HEK293 (cell line): ENCODE data around the gene CAGE1.

Experiments
- CTCF ChIA-PET: fragments of 350-600 bp; formaldehyde crosslinking; extraction: SDS; loops from one replicate; lab custom pipeline; 2021; ENCODE audit warnings: antibody characterized with exemption; lab: Yijun Ruan, JAX
- POLR2A ChIA-PET: fragments of 300-600 bp; formaldehyde crosslinking; extraction: SDS; loops from one replicate; lab custom pipeline; 2020; ENCODE audit warnings: antibody characterized with exemption, inconsistent platforms; lab: Yijun Ruan, JAX
- H3K27ac ChIP-seq: fragments of 200-500 bp; sonication (Bioruptor generic); 2 replicates; pipeline ENCODE4 v1.5.1; 2014; ENCODE audit warnings: low read depth, low read length, control low read depth, inconsistent platforms; ENCODE audit errors: extremely low read depth
- H3K36me3 ChIP-seq, 2 experiments: fragments of 200-500 bp in 1 of 2; sonication (Bioruptor generic) in 1 of 2; 1 replicate in 1 of 2; 2 replicates in 1 of 2; pipeline ENCODE4 v1.5.1; 2014 to 2017; ENCODE audit warnings: inconsistent platforms in 2 of 2, low read length in 2 of 2; ENCODE audit not compliant: control insufficient read depth in 2 of 2, insufficient read depth in 1 of 2
- H3K4me1 ChIP-seq: fragments of 200-500 bp; sonication (Bioruptor generic); 2 replicates; pipeline ENCODE4 v1.5.1; 2014; ENCODE audit warnings: mild to moderate bottlenecking, low read length, inconsistent platforms; ENCODE audit not compliant: control insufficient read depth, insufficient read depth
- H3K4me3 ChIP-seq: 2 replicates; pipeline ENCODE4 v1.5.1; 2011; ENCODE audit warnings: low read depth, mild to moderate bottlenecking, control low read depth, low read length, moderate library complexity
- H3K9me3 ChIP-seq: fragments of 200-500 bp; sonication (Bioruptor generic); 2 replicates; pipeline ENCODE4 v1.5.1; 2014; ENCODE audit warnings: low read depth, low read length, inconsistent platforms; ENCODE audit not compliant: control insufficient read depth, insufficient read depth
- KLF9 ChIP-seq: fragments of 450-650 bp; formaldehyde crosslinking; IDR thresholded peaks from 2 replicates; pipeline ENCODE4 v1.5.1; 2016; ENCODE audit warnings: missing biosample characterization, missing genetic modification characterization, low read depth
- MZF1 ChIP-seq: fragments of 450-650 bp; formaldehyde crosslinking; IDR thresholded peaks from 2 replicates; pipeline ENCODE4 v1.5.1; 2017; ENCODE audit warnings: missing biosample characterization, missing genetic modification characterization, borderline replicate concordance
- SETDB1 ChIP-seq: IDR thresholded peaks from one replicate; pipeline ENCODE4 v1.6.1; 2017; ENCODE audit warnings: mild to moderate bottlenecking, low read length, moderate library complexity, mixed read lengths; ENCODE audit not compliant: insufficient read length
- YY1 ChIP-seq: fragments of 450-650 bp; formaldehyde crosslinking; IDR thresholded peaks from 2 replicates; pipeline ENCODE4 v1.5.1; 2018; ENCODE audit warnings: missing biosample characterization, missing genetic modification characterization
- ZBTB11 ChIP-seq: fragments of 450-650 bp; formaldehyde crosslinking; conservative IDR thresholded peaks from 2 replicates; pipeline ENCODE4 v1.5.1; 2016; ENCODE audit warnings: low read depth, missing biosample characterization, missing genetic modification characterization
- ZEB2 ChIP-seq: fragments of 450-650 bp; formaldehyde crosslinking; IDR thresholded peaks from 2 replicates; pipeline ENCODE4 v1.5.1; 2016; ENCODE audit warnings: missing biosample characterization, missing genetic modification characterization
- ZNF221 ChIP-seq: fragments of 450-650 bp; formaldehyde crosslinking; IDR thresholded peaks from 2 replicates; pipeline ENCODE4 v1.5.1; 2017; ENCODE audit warnings: missing biosample characterization, missing genetic modification characterization, borderline replicate concordance
- ZNF26 ChIP-seq: fragments of 450-650 bp; formaldehyde crosslinking; IDR thresholded peaks from 2 replicates; pipeline ENCODE4 v1.5.1; 2016; ENCODE audit warnings: missing biosample characterization, missing genetic modification characterization
- ZNF302 ChIP-seq: fragments of 450-650 bp; formaldehyde crosslinking; IDR thresholded peaks from 2 replicates; pipeline ENCODE4 v1.5.1; 2016; ENCODE audit warnings: missing biosample characterization, missing genetic modification characterization, low read depth
- ZNF37A ChIP-seq: fragments of 450-650 bp; IDR thresholded peaks from 2 replicates; pipeline ENCODE4 v1.5.1; 2018; ENCODE audit warnings: missing biosample characterization, missing genetic modification characterization
- ZNF423 ChIP-seq: fragments of 450-650 bp; formaldehyde crosslinking; IDR thresholded peaks from 2 replicates; pipeline ENCODE4 v1.5.1; 2016; ENCODE audit warnings: missing biosample characterization, missing genetic modification characterization
- ZNF426 ChIP-seq: fragments of 450-650 bp; formaldehyde crosslinking; IDR thresholded peaks from 2 replicates; pipeline ENCODE4 v1.5.1; 2017; ENCODE audit warnings: missing biosample characterization, missing genetic modification characterization, mild to moderate bottlenecking, inconsistent platforms, moderate library complexity
- ZNF530 ChIP-seq: fragments of 450-650 bp; formaldehyde crosslinking; IDR thresholded peaks from 2 replicates; pipeline ENCODE4 v1.5.1; 2016; ENCODE audit warnings: low read depth, missing biosample characterization, missing genetic modification characterization
- ZNF629 ChIP-seq: fragments of 450-650 bp; formaldehyde crosslinking; IDR thresholded peaks from 2 replicates; pipeline ENCODE4 v1.5.1; 2017; ENCODE audit warnings: missing biosample characterization, missing genetic modification characterization
- ZNF670 ChIP-seq: fragments of 450-650 bp; formaldehyde crosslinking; IDR thresholded peaks from 2 replicates; pipeline ENCODE4 v1.5.1; 2016; ENCODE audit warnings: missing biosample characterization, missing genetic modification characterization, low read depth
- ZNF692 ChIP-seq: fragments of 450-650 bp; formaldehyde crosslinking; IDR thresholded peaks from 2 replicates; pipeline ENCODE4 v1.5.1; 2016; ENCODE audit warnings: missing biosample characterization, missing genetic modification characterization
- ZNF791 ChIP-seq: fragments of 450-650 bp; formaldehyde crosslinking; IDR thresholded peaks from 2 replicates; pipeline ENCODE4 v1.5.1; 2016; ENCODE audit warnings: missing biosample characterization, missing genetic modification characterization
- ZNF837 ChIP-seq: fragments of 450-650 bp; formaldehyde crosslinking; IDR thresholded peaks from 2 replicates; pipeline ENCODE4 v1.5.1; 2016; ENCODE audit warnings: missing biosample characterization, missing genetic modification characterization
- ZNF843 ChIP-seq: fragments of 450-650 bp; formaldehyde crosslinking; IDR thresholded peaks from 2 replicates; pipeline ENCODE4 v1.5.1; 2016; ENCODE audit warnings: missing biosample characterization, missing genetic modification characterization

The CAGE1 gene

GRCh38 chr6:7431313-7431673, 41.8 kb upstream of the CAGE1 start:
- POLR2A ChIA-PET, result interaction anchor here (1.0 to 1.5 kb wide), 2 partner anchors 37 to 109 kb away, joined by 3 read pairs; partner anchors contain the start of gene DSP
- CTCF ChIA-PET, result no interaction called here
- no peaks in the 10 kb centered on the region for H3K9me3 ChIP-seq
- TF ChIP-seq YY1 (tag by site-specific recombination), result no peak
- TF ChIP-seq ZNF221 (tag by site-specific recombination), result no peak
- TF ChIP-seq ZNF37A (tag by site-specific recombination), result no peak
- no peak for TF ChIP-seq ZEB2
- TF ChIP-seq, all 188 proteins: peak for 0
- Histone ChIP-seq H3K4me1 (no peaks in the 10 kb centered on the region), H3K36me3 (no peaks in the 10 kb centered on the region), H3K27ac (no peak overlapping the region), H3K4me3 (no peak overlapping the region)

GRCh38 chr6:7426447-7427169, 37.1 kb upstream of the CAGE1 start:
- Histone ChIP-seq H3K9me3 (no peaks in the 10 kb centered on the region), H3K27ac (no peak overlapping the region), H3K4me3 (no peak overlapping the region), H3K36me3 (no peaks in the 10 kb centered on the region), H3K4me1 (no peaks in the 10 kb centered on the region)
- ChIA-PET CTCF (interaction anchor here (0.7 to 1.0 kb wide), 4 partner anchors 10 to 152 kb away, joined by 3 read pairs; no protein-coding TSS in a partner anchor), POLR2A (interaction anchor here (0.6 to 2.9 kb wide), 3 partner anchors 10 to 163 kb away, joined by 3 to 13 read pairs (median 6); partner anchors contain the start of genes DSP and SNRNP48)
- no peak for TF ChIP-seq ZNF629
- TF ChIP-seq KLF9, result no peak
- no peak for TF ChIP-seq ZNF791 (tag by site-specific recombination)
- TF ChIP-seq ZNF530 (tag by site-specific recombination), result no peak
- no peak for TF ChIP-seq SETDB1
- TF ChIP-seq ZNF670 (tag by site-specific recombination), result no peak
- no peak for TF ChIP-seq ZNF843 (tag by site-specific recombination)
- TF ChIP-seq ZNF837, result no peak
- TF ChIP-seq ZNF692, result no peak
- TF ChIP-seq MZF1 (tag by site-specific recombination), result no peak
- TF ChIP-seq ZBTB11 (tag by site-specific recombination), result no peak
- no peak for TF ChIP-seq ZNF26 (tag by site-specific recombination)
- no peak for TF ChIP-seq ZNF426
- TF ChIP-seq ZNF423 (tag by site-specific recombination), result no peak
- no peak for TF ChIP-seq ZNF302 (tag by site-specific recombination)
